T-helper 1 cell treated with Interleukin-12 subunit alpha and Interleukin-12 subunit beta and Interleukin-4 antibody, amounts not matched to agents 30 ng/mL and 1 ng/mL, for 36 hours (primary cell): ENCODE data around the gene RAPGEF5. TPM values are rescaled to one million over a fixed set of nuclear protein-coding genes. Genes with fewer than 3 reads are reported as not detected.
"Not testable (repeated sequence)": the region's sequence is repeated elsewhere in the genome, so short reads cannot be mapped to it uniquely, and the experiment has no call there.

ENCODE experiments used
- intact Hi-C: fragments of 100-400 bp; cut with micrococcal nuclease; formaldehyde crosslinking; loops from one replicate; pipeline ENCODE4 v1.15.1; 2024
- total RNA-seq: library from RNA; stranded (reverse); gene quantifications from 2 replicates; pipeline ENCODE4 v1.2.3, GENCODE V29; 2022

The RAPGEF5 gene
- total RNA-seq, 1 donor from 2014 or later = 0.17 TPM

GRCh38 chr7:22093001-22093400 lies 264.0 kb downstream of the RAPGEF5 start:
- intact Hi-C loops = no loop called here

- intact Hi-C loops = not testable (repeated sequence)
Measured at GRCh38 chr7:22090958-22091525, 265.9 kb downstream of the RAPGEF5 start.

GRCh38 chr7:22090512-22090911 lies 266.4 kb downstream of the RAPGEF5 start:
- intact Hi-C loops = no loop called here

GRCh38 chr7:22090107-22090506 lies 266.8 kb downstream of the RAPGEF5 start:
- intact Hi-C loops = no loop called here

GRCh38 chr7:22088827-22089226 lies 268.1 kb downstream of the RAPGEF5 start:
- intact Hi-C loops = no loop called here

GRCh38 chr7:22087861-22088260 lies 269.1 kb downstream of the RAPGEF5 start:
- intact Hi-C loops = no loop called here

- intact Hi-C loops = loop anchor here (2.0 to 5.0 kb wide), 3 partner anchors 657 to 1306 kb away; no protein-coding TSS in a partner anchor
Measured at GRCh38 chr7:22083704-22084240, 273.2 kb downstream of the RAPGEF5 start.

- intact Hi-C loops = loop anchor here (2.0 to 5.0 kb wide), 3 partner anchors 656 to 1306 kb away; no protein-coding TSS in a partner anchor
Measured at GRCh38 chr7:22082886-22083703, 273.9 kb downstream of the RAPGEF5 start.

- intact Hi-C loops = loop anchor here (2.0 to 5.0 kb wide), 3 partner anchors 656 to 1305 kb away; no protein-coding TSS in a partner anchor
Measured at GRCh38 chr7:22082553-22082885, 274.4 kb downstream of the RAPGEF5 start.

- intact Hi-C loops = loop anchor here (5.0 kb wide), 1 partner anchor 1303 kb away; no protein-coding TSS in a partner anchor
Measured at GRCh38 chr7:22080219-22080618, 276.7 kb downstream of the RAPGEF5 start.

GRCh38 chr7:22078872-22079271 lies 278.1 kb downstream of the RAPGEF5 start:
- intact Hi-C loops = not testable (repeated sequence)

- intact Hi-C loops = no loop called here
Measured at GRCh38 chr7:22075561-22075960, 281.4 kb downstream of the RAPGEF5 start.

- intact Hi-C loops = no loop called here
Measured at GRCh38 chr7:22074897-22075296, 282.1 kb downstream of the RAPGEF5 start.

Other genes with a start within 250 kb of the RAPGEF5 start
- 0.39 and 0.41 TPM in 2 replicates for gene STEAP1B, start 143.0 kb upstream of the RAPGEF5 start, total RNA-seq